ENCODE results near the gene FIBP. TPM values are rescaled to one million over a fixed set of nuclear protein-coding genes. Genes with fewer than 3 reads are reported as not detected.

Gene FIBP
- total and polyA plus RNA-seq, 2 of the 4 experiments (the other 2 are of a cell fraction) = 141 to 182 TPM

- Histone ChIP-seq H3K9ac (ENCODE audit: low read depth, low read length) (no peak overlapping the region), H2BK5ac (ENCODE audit: low read depth, low read length, poor library complexity, severe bottlenecking) (no peak overlapping the region), H4K91ac (ENCODE audit: insufficient read depth, low read depth, low read length) (no peak overlapping the region), H3K36me3 (ENCODE audit: control insufficient read depth, insufficient read depth, low read length) (no peaks in the 10 kb centered on the region), H2AK5ac (ENCODE audit: low read depth, low read length) (no peak overlapping the region), H2AK9ac (replicated peaks; ENCODE audit: low read depth, low read length, poor library complexity) (no peak overlapping the region), H4K8ac (ENCODE audit: low read depth in 2 of 2, low read length in 2 of 2) (no peak overlapping the region), H3K79me1 (ENCODE audit: low read depth in 1 of 2, low read length in 2 of 2) (no peaks in the 10 kb centered on the region), H3K4me1 (ENCODE audit: control insufficient read depth, insufficient read depth, low read length) (no peaks in the 10 kb centered on the region), H3K18ac (ENCODE audit: low read depth, low read length) (no peak overlapping the region), H3K4ac (ENCODE audit: low read depth, low read length) (no peak overlapping the region), H2BK15ac (ENCODE audit: low read depth, low read length) (no peak overlapping the region), H3K9me3 (ENCODE audit: control insufficient read depth, insufficient read depth, low read length) (no peaks in the 10 kb centered on the region), H2BK120ac (ENCODE audit: low read depth, low read length) (no peak overlapping the region), H3K56ac (ENCODE audit: extremely low read depth, insufficient read depth, low read length) (no peak overlapping the region), H4K5ac (ENCODE audit: low read depth, low read length) (no peak overlapping the region), H2BK20ac (ENCODE audit: low read depth, low read length) (no peak overlapping the region), H3K23ac (ENCODE audit: low read depth, low read length) (no peak overlapping the region), H3K27me3 (ENCODE audit: control insufficient read depth, insufficient read depth, low read length) (no peaks in the 10 kb centered on the region), H3K4me2 (ENCODE audit: low read depth, low read length) (no peak overlapping the region), H3K14ac (replicated peaks; ENCODE audit: low read depth, low read length) (no peak overlapping the region), H3K9me1 (ENCODE audit: insufficient read depth, low read length) (no peaks in the 10 kb centered on the region), H3K4me3 (ENCODE audit: insufficient read depth, low read depth, low read length) (no peak overlapping the region), H3K27ac (ENCODE audit: insufficient read depth, low read length) (no peak overlapping the region), H4K20me1 (ENCODE audit: insufficient read depth, low read length) (no peaks in the 10 kb centered on the region), H2AFZ (replicated peaks; ENCODE audit: low read length, poor library complexity) (no peak overlapping the region)
- no CpG with 5 or more reads among the region's 4 CpGs for WGBS, 2 experiments (ENCODE audit: extremely low coverage in 2 of 2, insufficient read length in 1 of 2)
- CTCF ChIA-PET = no interaction called here
- no peak for ATAC-seq (ENCODE audit: low read depth)
- BruUV-seq (replicated peaks) = no TSS peak
- in situ Hi-C loops (cut with MboI; ENCODE audit: low sequenced_read_pairs) (no loop called here), dilution Hi-C loops (cut with HindIII; ENCODE audit: low sequenced_read_pairs, unreplicated experiment) (no loop called here), intact Hi-C loops (cut with micrococcal nuclease) (no loop called here)
- DNase-seq = no peak
- POLR2A ChIA-PET (ENCODE audit: unreplicated experiment) = no interaction called here
- no peak for TF ChIP-seq POLR2A (IDR thresholded peaks at IDR 0.05; ENCODE audit: low read depth, low read length)
- TF ChIP-seq FOS (IDR thresholded peaks at IDR 0.05; ENCODE audit: low read depth, low read length) = no peak
- no peak for TF ChIP-seq RAD21 (IDR thresholded peaks at IDR 0.05; ENCODE audit: low read length)
- TF ChIP-seq RFX5 (IDR thresholded peaks at IDR 0.05; ENCODE audit: low read depth, low read length) = no peak
- TF ChIP-seq BHLHE40 (IDR thresholded peaks at IDR 0.05; ENCODE audit: low read depth, low read length) = no peak
- no peak for TF ChIP-seq CHD1 (IDR thresholded peaks at IDR 0.05; ENCODE audit: low read depth, low read length)
- TF ChIP-seq RCOR1 (IDR thresholded peaks at IDR 0.05; ENCODE audit: insufficient replicate concordance, low read length) = no peak
- TF ChIP-seq MAZ (IDR thresholded peaks at IDR 0.05; ENCODE audit: borderline replicate concordance, low read depth, low read length) = no peak
- no peak for TF ChIP-seq MXI1 (IDR thresholded peaks at IDR 0.05; ENCODE audit: borderline replicate concordance, low read depth, low read length)
- TF ChIP-seq CEBPB (IDR thresholded peaks at IDR 0.05; ENCODE audit: low read depth, low read length) = no peak
- TF ChIP-seq, protein P1, sequence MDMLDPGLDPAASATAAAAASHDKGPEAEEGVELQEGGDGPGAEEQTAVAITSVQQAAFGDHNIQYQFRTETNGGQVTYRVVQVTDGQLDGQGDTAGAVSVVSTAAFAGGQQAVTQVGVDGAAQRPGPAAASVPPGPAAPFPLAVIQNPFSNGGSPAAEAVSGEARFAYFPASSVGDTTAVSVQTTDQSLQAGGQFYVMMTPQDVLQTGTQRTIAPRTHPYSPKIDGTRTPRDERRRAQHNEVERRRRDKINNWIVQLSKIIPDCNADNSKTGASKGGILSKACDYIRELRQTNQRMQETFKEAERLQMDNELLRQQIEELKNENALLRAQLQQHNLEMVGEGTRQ (IDR thresholded peaks at IDR 0.05; ENCODE audit: low read depth, low read length) = no peak
- TF ChIP-seq, protein P2, sequence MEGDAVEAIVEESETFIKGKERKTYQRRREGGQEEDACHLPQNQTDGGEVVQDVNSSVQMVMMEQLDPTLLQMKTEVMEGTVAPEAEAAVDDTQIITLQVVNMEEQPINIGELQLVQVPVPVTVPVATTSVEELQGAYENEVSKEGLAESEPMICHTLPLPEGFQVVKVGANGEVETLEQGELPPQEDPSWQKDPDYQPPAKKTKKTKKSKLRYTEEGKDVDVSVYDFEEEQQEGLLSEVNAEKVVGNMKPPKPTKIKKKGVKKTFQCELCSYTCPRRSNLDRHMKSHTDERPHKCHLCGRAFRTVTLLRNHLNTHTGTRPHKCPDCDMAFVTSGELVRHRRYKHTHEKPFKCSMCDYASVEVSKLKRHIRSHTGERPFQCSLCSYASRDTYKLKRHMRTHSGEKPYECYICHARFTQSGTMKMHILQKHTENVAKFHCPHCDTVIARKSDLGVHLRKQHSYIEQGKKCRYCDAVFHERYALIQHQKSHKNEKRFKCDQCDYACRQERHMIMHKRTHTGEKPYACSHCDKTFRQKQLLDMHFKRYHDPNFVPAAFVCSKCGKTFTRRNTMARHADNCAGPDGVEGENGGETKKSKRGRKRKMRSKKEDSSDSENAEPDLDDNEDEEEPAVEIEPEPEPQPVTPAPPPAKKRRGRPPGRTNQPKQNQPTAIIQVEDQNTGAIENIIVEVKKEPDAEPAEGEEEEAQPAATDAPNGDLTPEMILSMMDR (conservative IDR thresholded peaks at IDR 0.05; ENCODE audit: low read depth, low read length) = no peak
- TF ChIP-seq ELK1 (IDR thresholded peaks at IDR 0.05; ENCODE audit: borderline replicate concordance, low read depth, low read length) = no peak
- TF ChIP-seq MAFK (IDR thresholded peaks at IDR 0.05; ENCODE audit: low read depth, low read length) = no peak
These were observed 46.1 kb downstream of the FIBP start for GRCh38 chr11:65842144-65842543.
